ENCODE measurements around the gene FGF10.

The FGF10 gene

DNA sequence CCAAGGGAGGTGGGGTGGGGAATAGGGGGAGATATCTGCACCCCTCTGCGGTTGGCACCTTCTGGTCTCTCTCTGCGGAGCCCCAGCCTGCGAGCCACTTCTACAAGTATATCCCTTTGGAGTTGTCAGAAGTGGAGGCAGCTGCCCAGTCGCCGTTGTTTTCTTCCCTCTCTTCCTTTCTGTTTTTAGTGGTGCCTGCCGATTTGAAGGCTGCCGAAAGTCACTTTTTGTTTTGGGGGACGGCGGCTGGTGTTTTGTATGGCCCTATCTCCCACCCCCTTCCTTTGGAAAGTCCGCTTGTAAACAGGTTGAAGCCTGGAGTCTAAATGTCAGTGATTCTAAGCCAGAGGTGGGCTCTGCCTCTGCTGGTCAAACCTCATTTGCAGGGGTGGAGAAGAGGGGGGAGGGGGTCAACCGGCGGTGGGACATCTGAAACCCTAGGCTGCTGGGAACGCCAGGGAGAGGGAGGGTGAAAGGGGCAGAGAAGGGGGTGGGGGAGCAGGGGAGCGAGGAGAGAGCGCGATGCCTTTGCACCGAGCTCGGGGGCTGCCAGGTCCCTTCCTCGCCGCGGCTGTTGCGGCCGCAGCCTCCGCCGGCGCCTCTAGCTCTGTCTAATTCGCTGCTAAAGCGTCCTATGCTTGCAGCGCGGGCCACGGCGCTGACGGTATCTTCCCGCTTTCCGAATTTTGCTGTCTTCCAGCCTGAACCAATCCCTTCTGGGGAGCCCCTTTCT lies at the start of gene FGF10:
Gene FGF10 (minus strand): TSS at position 331 of the 733 bp plus-strand sequence. CDS start 738 bp downstream, outside the sequence.
- peak; percentile 20 to 56 for DNase-seq

DNA sequence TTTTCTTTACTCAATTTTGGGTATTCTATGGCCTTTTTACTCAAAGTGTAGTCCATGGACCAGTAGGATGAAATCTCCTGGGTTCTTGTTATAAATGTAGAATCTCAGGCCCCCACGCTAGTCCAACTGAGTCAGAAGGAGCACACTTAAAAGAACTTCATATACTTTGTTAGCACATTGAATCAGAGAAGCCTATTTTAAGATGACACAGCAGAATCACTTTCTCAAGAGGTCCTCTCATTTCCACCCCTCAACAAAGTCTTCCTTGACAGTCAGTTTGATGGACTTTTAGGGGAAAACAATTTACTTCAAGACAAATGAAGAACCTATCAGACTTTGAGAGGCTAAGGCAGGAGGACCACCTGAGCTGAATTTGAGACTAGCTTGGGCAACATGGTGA lies 37.7 kb upstream of the FGF10 start:
- no peak for DNase-seq

DNA sequence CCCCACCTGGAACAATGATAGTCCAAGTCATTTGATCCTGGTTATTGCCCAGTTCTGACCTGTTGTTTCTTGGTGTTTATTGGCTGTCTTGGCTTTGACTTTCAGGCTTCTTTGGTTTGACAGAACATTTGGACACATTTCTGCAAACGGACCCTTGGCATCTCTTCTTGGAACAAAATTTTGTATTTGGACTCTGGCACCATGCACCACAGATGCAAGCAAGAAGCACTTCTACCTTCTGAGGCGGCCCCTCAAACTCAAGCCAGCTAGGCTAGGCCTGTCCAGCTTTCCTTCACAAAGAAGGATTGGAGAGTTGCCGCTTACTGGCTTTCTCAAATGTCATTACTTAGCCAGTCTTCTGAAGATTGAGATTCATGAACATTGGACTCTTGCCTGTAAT lies 23.1 kb upstream of the FGF10 start:
- DNase-seq = no peak

DNA sequence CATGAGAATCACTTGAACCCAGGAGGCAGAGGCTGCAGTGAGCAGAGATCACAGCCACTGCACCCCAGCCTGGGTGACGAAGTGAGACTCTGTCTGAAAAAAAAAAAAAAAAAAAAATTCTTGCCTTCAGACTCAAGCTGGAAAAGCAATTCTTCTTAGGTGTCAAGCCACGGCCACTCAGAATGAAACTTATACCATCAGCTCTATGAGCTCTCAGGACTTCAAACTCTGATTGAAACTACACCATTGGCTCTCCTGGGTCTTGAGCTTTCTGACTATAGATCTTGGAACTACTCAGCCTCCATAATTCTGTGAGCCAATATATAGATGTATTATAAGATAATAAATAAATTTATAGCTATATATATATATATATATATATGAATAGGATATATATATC lies 12.9 kb upstream of the FGF10 start:
- no peak for DNase-seq

DNA sequence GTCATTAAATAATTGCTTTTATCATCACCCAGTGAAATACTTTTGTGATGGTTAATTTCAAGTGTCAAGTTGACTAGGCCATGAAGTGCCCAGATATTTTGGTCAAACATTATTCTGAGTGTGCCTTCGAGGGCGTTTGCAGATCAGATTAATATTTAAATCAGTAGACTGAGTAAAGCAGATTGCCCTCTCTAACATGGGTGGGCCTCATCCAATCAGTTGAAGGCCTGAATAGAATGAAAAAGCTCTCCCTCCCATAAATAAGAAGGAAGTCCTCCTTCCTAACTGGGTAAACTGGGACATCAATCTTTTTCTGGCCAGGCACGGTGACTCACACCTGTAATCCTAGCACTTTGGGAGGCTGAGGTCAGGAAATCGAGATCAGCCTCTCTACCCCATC lies 12.4 kb upstream of the FGF10 start:
- no peak for DNase-seq

DNA sequence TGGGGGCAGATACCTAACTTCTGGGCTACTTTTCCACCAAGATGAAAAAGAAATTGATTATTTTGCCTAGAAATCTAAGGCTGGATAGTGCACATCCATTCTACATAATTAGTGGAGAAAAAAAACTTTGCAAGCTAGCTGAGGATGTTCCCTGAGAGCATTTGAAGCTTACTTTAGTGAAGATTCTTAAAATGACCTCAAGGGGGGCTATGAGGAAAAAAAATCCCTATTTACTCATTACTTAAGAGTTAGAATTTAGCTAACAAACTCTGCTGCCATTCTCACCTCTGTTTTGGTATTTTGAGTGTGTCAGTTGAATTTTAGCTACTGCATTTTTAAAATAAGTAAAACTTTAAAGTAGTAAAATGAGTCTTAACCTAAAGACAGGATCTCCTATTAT lies 9.2 kb upstream of the FGF10 start:
- DNase-seq = no peak

DNA sequence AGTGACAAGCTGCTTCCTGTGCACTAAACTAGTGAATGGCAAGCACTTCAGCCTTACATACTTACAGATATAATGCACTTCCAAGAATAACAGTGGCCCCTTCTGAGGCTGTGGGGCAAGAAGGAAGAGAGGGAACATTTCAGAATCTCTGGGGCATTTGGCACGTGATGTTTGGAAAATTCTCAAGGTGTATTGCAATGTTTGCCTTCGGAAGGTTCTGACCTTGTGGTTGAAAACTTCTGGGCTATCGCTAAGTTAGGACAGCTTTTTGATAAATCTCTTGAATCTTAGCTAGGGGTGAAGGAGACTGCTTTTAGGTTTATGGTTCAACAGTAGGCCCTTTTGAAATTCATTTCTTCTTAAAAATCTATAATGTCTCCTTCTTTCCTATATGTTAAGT lies 7.1 kb upstream of the FGF10 start:
- no peak for DNase-seq

DNA sequence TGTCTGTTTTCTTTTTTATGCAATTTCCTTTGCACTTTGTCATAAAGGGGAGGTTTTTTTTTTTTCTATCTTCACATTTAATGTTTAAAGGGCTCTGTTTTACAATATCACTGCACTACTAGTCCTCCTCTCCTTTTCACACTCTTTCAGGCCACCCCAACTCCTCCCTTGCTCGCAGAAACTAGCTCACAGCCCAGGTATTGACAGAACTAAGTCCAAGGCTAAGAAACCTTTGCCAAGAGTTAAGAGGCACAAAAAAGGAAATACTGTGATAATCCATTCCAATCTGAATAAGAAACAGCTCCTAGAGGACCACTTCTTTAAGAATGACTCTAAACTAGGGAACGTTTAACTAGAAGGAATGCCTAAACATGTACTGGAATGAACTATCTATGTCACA lies 1.1 kb upstream of the FGF10 start:
- DNase-seq = no peak

DNA sequence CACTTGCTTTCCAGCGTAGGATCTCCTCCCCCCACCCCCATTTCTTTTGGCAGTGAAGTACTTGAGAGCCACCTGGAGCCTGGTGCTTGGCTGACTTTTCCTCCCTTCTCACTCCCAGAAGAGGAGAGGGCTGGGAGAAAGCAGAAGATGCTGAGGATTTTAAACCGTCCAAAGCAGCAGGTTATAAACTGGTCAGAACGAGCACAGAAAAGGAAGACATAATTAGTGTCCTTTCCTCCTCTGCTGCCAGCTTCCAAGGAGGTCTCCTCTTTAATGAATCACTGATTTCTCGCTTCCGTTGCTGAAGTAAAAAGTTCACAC lies 563 bp upstream of the FGF10 start:
- peak in 1 of 2 experiments; percentile 24 for DNase-seq

DNA sequence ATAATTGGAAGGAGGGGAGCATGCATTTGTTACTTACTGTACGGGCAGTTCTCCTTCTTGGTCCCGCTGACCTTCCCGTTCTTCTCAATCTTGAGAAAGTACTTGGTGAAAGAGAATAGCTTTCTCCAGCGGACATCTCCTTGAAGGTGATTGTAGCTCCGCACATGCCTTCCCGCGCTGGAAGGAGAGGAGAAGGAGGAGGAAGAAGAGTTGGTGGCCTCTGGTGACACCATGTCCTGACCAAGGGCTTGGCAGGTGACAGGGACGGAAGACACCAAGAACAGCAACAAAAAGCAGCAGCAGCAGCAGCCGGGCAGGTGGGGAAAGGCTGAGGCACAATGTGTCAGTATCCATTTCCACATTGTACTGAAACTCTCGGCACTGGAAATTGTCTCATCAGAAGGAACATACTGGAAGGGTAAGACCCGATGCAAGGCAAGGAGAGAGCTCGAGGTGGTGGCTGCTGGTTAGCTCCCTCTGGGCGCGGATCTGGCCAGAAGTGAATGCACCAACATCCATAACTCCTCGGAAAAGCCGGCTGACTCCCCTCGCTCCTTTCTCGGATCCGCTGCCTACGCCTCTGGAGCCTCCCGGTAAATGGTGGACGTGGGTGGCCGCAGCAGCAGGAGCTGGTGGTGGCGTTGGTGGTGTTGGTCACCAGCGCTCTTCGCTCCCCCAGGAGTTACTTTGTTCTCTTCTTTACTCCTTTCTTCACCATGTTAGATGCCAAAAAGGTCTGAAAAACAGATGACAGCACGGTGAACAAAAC lies 715 bp downstream of the FGF10 start:
- peak in 1 of 2 experiments; percentile 4 for DNase-seq

DNA sequence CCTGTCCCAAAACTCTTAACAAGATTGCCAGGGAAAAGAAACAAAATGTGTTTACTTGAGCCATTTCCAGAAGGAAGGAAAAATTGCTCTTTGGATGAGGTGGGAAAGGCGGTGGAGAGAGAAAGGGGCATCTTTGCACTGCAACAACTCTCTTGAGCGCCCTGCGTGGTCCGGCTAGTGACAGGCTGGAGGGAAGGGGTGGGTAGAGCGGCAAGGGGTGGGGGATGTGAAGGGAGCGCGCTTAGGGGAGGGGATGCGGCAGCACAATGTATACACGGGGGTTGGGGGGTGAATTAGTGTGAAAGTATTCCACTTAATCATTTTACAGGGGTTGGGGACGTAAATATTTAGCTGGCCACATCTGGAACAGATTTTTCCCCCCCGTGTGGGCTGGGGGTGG lies 1.3 kb downstream of the FGF10 start:
- no peak for DNase-seq

DNA sequence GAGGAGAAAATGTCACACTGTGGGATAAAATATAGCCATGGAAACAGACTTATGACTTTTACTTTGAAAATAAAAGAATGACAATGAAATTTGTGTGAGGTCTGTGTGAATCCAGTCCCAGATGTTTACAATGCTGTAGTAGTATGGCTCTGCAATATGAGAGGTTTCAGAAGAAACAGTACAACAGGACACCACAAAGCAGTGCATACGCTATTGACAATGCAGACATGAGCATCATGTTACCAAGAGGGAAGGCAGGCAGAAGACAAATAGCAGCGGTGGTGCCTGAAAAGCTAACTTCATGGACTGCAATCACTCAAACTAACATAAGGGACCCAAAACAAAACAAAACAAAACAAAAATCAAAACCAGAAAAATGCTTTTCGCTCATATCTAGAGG lies 1.8 kb downstream of the FGF10 start:
- no peak for DNase-seq

DNA sequence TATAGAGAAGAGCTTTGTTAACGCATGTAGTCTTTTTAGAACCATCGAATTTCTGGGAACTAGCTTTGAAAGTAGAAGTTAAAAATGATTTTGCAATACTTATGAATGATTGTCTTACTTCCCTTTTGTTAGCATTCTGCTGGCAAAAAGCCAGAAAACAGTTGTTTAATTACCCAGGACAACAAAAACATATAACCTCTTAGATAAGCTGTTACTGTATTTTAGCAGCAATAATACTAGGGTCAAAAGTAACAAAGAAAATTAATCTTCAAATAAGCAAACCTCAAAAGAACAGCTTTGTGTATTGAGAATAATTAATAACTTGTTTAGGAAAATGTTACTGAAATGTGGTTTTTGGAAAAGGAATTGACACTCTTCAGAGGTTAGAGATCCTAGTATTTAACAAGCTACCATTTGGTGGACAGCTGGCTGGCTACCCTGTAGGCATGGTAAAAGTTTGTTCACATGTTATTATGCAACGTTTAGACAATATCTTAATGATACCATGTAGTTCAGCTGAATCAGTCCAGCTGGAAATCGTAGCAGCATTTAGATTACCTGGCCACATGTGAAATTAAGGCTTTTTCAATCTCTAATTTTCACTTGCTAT lies 3.8 kb downstream of the FGF10 start:
- DNase-seq = peak; percentile 53 to 59

DNA sequence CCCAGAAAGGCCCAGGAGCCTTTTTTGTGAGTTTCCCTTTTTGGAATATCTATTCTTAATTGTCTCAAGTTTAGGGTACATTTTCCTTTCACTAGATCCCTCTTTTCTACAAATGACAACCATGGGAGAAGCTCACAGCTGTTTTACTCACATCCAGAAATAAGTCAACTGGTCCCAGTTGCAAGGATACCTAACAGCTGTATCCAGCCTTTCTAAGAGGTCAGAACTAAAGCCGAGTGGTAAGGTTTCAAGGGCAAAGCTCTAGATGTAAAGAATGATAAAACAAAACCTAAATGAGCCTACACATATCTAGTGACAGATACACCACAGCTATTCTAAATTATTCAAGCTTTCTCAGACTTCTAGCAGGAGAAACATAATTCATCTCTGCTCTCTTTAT lies 4.4 kb downstream of the FGF10 start:
- DNase-seq = no peak

DNA sequence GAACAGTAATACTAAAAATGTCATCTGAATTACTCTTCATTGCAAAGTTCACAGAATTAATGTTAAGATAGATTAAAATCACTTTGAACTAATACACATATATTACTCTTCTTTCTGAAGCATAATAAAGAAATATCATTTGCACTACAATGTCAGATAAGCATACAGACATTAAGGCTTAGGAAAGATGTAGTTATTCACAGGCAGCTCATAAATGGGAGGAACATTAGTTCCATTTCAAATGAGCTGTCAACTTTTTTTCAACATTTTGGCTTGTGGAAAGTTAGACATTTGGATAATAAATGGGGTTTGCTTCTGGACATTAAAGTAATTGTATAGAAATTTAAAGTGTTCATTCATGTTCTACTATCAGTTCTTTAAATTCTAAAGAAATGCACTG lies 6.3 kb downstream of the FGF10 start:
- DNase-seq = no peak

DNA sequence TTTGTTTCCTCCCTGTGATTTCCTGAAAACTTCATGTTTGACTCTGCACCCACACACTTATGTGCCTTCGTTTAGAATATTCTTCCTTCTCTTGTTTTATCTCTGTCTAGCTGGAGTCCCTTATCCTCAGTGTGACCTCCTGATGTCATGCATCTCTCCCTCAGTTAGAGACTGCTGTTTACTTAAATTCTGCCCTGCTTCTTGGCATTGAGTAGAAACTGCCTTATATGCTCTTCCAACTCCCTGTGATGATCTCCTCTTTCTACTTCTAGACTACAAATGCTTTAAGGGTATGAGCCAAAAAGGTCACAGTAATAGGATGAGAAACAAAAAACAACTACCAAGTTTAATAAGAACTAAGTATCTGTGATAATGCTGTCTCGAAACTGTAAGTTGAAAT lies 12.2 kb downstream of the FGF10 start:
- DNase-seq = no peak

DNA sequence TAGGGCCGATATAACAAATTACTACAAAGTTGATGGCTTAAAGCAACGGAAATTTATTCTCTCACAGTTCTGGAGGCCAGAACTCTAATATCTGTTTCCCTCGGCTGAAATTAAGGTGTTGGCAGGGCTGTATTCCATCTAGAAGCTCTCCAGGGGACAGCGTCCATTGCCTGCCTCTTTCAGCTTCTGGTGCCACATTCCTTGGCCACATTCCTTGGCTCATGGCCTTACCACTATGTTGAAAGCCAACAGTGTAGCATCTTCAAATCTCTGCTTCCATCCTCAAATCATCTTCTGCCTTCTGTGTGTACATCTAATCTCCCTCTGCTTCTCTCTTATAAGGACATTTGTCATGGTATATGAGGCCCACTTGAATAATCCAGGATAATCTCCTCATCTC lies 17.2 kb downstream of the FGF10 start:
- DNase-seq = no peak

DNA sequence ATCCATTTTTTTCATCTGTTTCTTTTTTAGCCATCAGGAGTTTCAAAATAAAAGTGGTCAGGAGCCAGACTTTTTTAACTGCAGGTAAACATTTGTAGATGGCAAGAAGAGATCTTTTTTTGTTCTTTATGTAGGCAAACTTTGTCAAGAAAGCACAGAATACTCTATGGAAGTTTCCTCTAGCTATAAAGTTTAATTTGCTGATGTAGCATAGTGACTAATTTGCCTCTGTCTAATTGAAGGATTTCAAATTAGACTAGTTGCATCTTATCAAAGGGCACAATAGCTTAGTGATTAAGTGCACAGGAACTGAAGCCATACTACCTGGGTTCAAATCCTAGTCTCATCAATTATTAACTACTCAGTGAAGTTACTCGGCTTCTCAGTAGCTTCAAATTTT lies 22.0 kb downstream of the FGF10 start:
- no peak for DNase-seq

DNA sequence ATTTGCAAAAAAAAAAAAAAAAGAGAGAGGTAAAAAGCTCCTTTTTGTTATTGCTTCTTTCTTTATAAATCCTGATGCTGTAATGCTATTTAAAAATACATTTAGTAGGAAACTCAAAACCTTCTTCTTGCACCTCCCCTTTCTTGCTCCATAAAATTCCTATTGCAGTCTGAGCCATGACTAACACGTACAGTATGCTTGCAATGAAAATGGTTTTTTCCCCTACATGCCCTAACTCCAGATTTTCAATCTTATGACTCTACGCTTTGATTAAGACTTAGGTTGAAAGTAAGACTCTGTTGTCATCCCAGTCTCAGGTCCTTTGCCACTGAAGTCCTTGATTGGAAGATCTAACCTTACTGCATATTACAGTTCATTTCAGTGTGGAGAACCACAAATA lies 23.9 kb downstream of the FGF10 start:
- DNase-seq = no peak

DNA sequence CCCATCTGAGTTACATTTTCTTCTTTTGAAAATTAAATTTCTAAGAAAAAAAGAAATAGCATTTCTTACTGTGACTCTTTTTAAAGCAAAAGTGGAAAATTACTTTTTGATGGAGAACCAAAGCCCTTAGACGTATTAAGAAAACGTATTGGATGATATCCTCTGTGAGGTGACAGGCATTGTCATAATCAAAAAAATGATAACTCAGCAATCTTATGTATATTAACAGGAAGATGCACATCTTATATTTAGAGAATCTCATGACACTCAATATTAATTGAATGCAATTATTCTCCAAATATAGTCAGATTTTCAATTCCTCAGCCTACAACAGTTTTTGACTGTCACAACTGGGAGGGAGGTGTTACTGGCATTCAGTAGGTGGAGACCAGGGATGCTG lies 25.1 kb downstream of the FGF10 start:
- DNase-seq = no peak

DNA sequence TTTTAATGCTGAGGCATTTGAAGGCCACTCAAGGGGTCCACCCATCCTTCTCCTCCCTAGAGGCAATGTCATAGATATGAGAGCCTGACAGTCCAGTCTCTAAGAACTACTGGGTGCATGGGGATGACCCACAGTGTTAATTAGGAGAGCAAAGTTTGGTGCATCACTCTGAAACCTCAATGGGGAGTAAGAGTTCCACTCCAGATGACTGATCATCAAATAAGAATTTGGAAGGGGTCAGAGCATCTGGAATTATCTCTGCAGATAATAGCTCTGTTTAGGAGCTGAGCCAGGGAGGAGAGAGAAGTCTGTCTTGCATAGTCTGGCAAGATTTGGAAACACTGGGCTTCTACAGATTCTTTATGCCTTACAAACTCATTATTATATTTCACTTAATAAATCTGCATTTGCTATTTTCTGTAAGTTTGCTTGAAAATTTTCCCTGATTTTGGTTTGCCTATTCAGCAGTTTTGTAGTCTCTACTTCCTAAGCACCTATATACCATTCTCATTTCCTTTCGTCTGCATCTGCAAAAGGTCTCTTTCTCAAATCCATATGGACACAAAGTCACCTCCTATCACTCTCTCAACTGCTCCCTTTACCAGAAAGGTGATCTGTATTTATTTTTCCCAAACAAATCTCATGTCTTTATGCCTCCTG lies 27.7 kb downstream of the FGF10 start:
- DNase-seq = no peak

DNA sequence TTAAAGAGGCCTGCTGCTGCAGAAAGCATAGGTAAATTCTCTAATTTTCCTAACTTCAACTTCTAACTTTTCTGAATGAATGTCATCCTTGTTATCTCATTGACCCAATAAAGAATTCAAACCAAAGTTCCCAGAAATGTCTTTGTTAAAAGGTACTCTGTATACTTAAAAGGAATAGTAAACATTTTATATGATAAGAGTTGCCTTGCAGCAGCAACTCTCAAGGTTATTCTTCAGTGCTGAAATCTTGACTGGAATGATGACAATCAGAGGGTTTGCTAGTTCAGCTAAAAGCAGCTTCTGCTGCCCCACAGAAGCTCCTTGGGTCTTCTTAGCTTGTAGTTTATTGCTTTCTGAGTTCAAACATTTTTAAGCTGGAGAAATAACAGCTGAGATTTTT lies 28.3 kb downstream of the FGF10 start:
- no peak for DNase-seq

DNA sequence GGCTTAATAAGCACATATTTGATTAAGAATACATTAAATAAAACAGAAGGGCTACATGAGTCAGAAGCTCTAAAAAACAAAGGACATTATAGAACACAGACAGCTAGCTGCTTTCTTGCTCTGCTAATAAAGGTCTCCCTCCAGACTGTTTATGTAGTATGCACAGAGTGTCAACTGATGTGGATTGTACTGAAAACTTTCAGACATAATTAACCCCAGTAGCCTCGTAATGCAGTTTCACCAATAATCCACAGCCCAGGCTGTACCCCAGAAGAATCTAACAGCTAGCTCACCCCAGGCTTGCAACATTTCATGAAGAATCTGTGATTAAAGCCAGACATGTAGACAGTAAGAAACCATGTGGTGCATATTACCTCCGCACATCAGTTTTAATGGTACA lies 30.8 kb downstream of the FGF10 start:
- no peak for DNase-seq

DNA sequence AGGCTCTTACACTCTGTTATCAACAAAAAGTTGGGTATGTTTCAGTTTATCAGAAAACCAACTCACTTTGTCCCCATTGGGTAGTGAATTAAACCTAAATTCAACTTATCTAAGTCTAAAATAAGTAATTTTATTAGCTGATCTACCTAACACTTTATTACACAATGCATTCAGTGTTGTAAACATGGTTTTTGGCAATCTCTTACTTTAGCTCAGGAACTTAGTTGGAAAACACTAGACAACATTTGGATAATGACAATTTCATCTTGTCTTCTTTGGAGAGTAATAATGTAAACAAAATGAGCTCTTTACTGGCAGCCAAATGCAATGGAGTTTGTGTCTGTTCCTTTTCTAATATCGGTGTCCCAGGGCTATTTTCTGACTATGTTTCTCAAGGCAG lies 33.0 kb downstream of the FGF10 start:
- DNase-seq = no peak
